Activated CD4-positive, alpha-beta T cell treated with anti-CD3 and anti-CD28 coated beads, Interleukin-2, amount 50 U/mL, for 24 hours (primary cell): ENCODE measurements around the gene KCTD2.

ENCODE experiments used
- DNase-seq, 2 donors: peaks; one replicate each; pipeline ENCODE4 v3.0.0-alpha.2; 2020; ENCODE audit warnings: low read depth in 1 of 2, low spot score in 1 of 2

KCTD2 gene

GRCh38 chr17:75075597-75076336, 28.7 kb downstream of the KCTD2 start:
- DNase-seq, result no peak

DNA sequence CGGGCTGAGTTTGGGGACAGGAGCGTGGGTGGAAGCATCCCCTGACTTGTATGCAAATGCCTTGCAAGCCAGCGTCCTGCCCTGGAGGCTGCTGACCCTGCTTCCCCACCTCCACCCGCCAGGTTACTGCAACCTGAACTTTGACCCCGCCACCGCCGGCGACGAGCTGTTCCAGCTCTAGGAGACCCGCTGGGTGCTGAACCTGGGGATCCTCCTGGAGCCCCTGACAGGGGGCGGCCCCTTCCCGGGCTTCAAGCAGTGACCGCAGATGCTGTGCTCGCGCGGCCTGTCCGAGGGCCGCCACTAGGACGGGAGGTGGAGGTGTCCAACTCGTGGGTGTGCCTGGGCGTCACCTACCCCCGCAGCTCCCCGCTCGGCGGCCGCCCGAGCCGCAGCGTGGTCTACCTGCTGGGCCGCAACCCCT, 30.1 kb downstream of the KCTD2 start:
- no peak for DNase-seq

GRCh38 chr17:75077496-75078283, 30.7 kb downstream of the KCTD2 start:
- no peak for DNase-seq

DNA sequence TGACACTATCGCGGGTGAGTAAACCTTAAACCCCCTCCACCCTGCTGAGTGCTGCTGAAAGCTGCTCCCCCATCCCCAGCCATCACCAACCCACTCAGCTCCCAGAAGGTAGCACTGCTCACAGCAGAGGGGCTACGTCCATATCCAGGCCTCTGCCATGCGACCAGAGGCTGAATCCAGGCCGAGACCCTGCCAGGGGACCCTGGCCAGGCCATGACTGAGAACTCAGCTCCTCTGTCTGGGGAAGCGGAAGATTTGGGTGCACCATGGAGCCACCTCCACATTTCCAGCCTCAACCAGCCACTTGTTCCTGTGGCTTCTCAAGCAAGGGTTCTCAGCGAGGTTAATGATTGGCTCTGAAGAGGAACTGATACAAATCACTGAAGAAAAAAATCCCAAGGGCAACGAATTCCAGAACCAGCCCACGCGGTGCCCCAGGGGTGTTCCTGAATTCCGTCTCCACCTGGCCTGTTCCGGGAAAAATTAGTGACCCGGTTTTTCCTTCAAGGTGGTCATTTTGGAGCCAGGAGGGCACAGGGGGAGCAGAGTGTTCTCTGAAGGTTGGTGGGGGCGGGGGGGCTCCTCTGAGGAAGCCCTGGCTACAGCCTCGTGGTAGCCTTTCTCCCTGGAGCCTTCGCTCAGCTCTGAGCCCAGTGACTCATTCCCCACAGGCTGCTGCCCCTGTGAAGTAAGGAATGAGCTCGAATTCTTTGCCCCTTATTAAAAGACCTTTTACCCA, 31.4 kb downstream of the KCTD2 start:
- no peak for DNase-seq

DNA sequence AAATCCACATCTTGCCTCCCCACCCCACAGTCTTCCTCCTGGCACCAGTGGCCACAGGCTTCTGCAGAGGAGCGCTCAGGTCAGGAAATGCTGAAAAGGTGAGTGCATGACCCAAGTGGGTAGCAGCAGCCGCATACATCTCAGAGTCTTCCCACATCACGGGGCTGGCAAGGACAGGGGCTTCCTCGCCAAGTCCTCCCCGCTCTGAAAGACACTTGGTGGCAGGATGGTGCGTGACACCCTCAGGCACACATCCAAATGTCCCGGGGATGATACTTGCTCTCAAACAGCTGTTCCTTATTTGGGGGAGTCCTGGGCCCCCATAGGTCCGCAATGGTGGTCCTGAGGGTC, 32.0 kb downstream of the KCTD2 start:
- DNase-seq, result no peak

GRCh38 chr17:75081611-75082540, 34.9 kb downstream of the KCTD2 start:
- DNase-seq, result no peak

GRCh38 chr17:75082683-75083082, 35.7 kb downstream of the KCTD2 start:
- DNase-seq, result no peak

- no peak for DNase-seq
Observed at GRCh38 chr17:75084039-75084660, 37.1 kb downstream of the KCTD2 start.

DNA sequence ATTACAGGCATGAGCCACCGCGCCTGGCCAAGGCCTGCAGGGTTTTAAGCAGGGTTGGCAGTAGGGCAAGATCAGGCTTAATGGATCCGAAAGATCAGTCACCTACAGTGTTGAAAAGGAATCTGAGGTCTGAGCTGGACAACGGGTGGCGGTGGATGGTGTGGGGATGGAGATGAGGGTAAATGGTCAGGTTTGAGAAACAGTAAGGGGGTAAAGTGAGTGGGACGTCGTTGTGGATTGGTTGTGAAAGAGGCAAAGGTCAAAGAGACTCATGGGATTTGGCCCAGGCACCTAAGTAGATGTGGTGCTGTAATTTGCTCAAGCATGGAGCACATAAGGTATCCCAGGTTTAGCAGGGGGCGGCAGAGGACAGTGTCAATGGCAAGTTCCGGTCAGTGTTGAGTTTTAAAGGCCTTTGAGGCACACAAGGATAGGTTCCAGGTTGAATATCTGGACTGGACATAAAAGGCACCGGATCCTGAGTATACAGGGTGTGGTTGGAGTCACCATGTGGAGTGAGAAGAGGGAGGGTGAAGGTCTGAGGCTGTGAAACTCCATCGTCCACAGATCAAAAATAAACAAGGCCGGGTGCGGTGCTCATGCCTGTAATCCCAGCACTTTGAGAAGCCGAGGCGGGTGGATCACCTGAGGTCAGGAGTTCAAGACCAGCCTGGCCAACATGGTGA, 39.6 kb downstream of the KCTD2 start:
- DNase-seq, result no peak

DNA sequence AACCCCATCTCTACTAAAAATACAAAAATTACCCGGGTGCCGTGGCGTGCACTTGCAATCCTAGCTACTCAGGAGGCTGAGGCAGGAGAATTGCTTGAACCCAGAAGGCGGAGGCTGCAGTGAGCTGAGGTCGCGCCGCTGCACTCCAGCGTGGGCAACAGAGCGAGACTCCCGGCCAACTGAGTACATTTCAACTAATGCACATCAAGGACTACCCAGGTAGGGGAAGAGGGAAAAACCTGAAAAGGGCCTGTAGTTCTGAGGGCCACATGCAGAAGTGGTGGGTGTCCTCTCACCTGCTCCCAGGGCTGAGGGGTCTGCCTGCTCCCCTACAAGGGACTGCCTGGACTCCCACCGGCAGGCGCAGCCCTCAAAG, 40.1 kb downstream of the KCTD2 start:
- DNase-seq, result no peak

DNA sequence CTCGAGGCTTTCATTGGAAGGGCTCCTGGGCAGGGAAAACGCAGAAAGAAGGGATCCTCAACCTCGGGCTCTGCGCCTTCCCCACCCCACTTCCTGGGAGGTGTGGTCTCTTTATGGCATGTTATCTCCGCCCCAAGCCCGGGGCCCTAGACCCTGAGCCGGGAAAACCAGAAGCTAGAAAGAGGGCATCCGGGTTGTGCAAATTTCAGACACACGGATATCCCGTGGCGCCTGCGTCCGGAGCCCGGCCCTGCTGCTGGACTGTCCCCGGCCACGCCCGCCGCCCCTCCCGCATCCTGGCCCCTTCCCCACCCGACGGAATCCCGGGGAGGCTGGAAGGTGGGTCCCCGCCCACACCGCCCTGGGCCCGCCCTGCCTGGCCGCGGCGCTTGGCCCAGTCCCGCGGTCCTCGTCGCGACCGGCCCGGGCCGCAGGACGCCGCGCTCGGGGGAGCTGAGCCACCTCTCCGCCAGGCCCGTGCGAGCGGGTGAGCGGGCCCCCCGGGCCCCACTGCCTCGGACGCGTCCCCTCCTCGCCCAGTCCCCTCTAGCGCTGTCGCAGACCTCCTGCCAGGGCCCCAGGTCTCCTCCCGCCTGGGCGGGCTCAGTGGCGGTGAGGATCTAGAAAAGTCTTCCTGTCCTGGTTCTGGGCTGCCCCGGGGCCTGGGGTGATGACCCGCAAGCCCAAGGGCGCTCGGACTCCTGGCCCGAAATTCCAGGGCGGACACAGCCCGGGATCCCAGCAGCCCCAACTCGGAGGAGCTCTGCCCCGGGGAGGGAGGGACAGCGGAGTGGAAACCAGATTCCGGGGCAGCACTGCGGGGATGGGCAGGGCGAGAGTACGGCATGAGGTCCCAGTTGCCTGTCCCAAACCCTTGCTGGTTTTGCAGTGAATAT, 40.8 kb downstream of the KCTD2 start, which contains the start of gene SLC16A5:
TSS of gene SLC16A5 (plus strand) at position 397 of the 896 bp plus-strand sequence. CDS start 5,683 bp downstream, outside the sequence.
- DNase-seq, result no peak

- no peak for DNase-seq
Observed at GRCh38 chr17:75088465-75089417, 41.7 kb downstream of the KCTD2 start.

GRCh38 chr17:75090871-75091854, 44.1 kb downstream of the KCTD2 start:
- no peak for DNase-seq

- no peak for DNase-seq
Observed at GRCh38 chr17:75091855-75092327, 44.9 kb downstream of the KCTD2 start.

- DNase-seq, result no peak
Observed at GRCh38 chr17:75093548-75094158, 46.6 kb downstream of the KCTD2 start.

GRCh38 chr17:75094871-75095399, 47.9 kb downstream of the KCTD2 start:
- no peak for DNase-seq
